Activated T-cell treated with anti-CD3 and anti-CD28 coated beads, Interleukin-2, amount 50 U/mL, for 72 hours (primary cell): ENCODE measurements around the gene SNPH. TPM values are rescaled to one million over a fixed set of nuclear protein-coding genes. Genes with fewer than 3 reads are reported as not detected.

Experiments
- ATAC-seq, 2 donors: fragments of 150-1000 bp; cut with Tn5 transposase; replicated peaks in 1 of 2; 2 replicates each; pipeline ENCODE4 v1.10.0; 2021; ENCODE audit warnings: moderate library complexity in 2 of 2, mild to moderate bottlenecking in 1 of 2
- DNase-seq, 2 donors: peaks; one replicate each; pipeline ENCODE4 v3.0.0; 2021 to 2022; ENCODE audit warnings: mixed read lengths in 1 of 2
- H3K27ac Mint-ChIP-seq: one replicate; pipeline ENCODE4 v1.8.0; 2022; ENCODE audit warnings: mild to moderate bottlenecking, moderate library complexity, mixed read lengths
- H3K27me3 Mint-ChIP-seq: one replicate; pipeline ENCODE4 v1.8.0; 2022; ENCODE audit warnings: low read depth, mixed read lengths
- H3K36me3 Mint-ChIP-seq, 2 donors: one replicate each; pipeline ENCODE4 v1.8.0; 2022; ENCODE audit warnings: mixed read lengths in 2 of 2, mild to moderate bottlenecking in 1 of 2; ENCODE audit not compliant: insufficient read depth in 2 of 2
- H3K4me1 Mint-ChIP-seq: one replicate; pipeline ENCODE4 v1.8.0; 2022; ENCODE audit warnings: low read depth, mixed read lengths
- H3K4me3 Mint-ChIP-seq, 2 donors: one replicate each; pipeline ENCODE4 v1.8.0; 2022; ENCODE audit warnings: mild to moderate bottlenecking in 2 of 2, mixed read lengths in 2 of 2, moderate library complexity in 2 of 2
- H3K9me3 Mint-ChIP-seq, 2 donors: one replicate each; pipeline ENCODE4 v1.8.0; 2022; ENCODE audit warnings: mixed read lengths in 2 of 2
- total RNA-seq, 2 donors: library from RNA; stranded (reverse); gene quantifications; one replicate each; pipeline ENCODE4 v1.2.3, GENCODE V29; 2022

The SNPH gene
- total RNA-seq, 2 donors from 2014 or later, result 7.1 to 7.8 TPM

GRCh38 chr20:1298888-1299511 is 32.9 kb downstream of the SNPH start:
- Mint-ChIP-seq H3K9me3 (no peaks in the 10 kb centered on the region), H3K4me1 (peaks cover 23% of the 10 kb centered on the region), H3K36me3 (no peaks in the 10 kb centered on the region), H3K27me3 (no peaks in the 10 kb centered on the region), H3K4me3 (no peak overlapping the region), H3K27ac (no peak overlapping the region)
- ATAC-seq, result no peak
- no peak for DNase-seq

- Mint-ChIP-seq H3K27ac (no peak overlapping the region), H3K27me3 (no peaks in the 10 kb centered on the region)
Measured at GRCh38 chr20:1299522-1299921, 33.4 kb downstream of the SNPH start.

GRCh38 chr20:1300083-1300840 is 34.2 kb downstream of the SNPH start:
- Mint-ChIP-seq H3K27me3 (no peaks in the 10 kb centered on the region), H3K4me3 (peak overlapping the region in 1 of 2 donors; percentile 64), H3K4me1 (peaks cover 25% of the 10 kb centered on the region)

More at GRCh38 chr20:1299522-1299921, 33.4 kb downstream of the SNPH start:
- DNase-seq (peak; percentile 32 to 35), ATAC-seq (no peak)
- Mint-ChIP-seq H3K9me3 (no peaks in the 10 kb centered on the region), H3K4me3 (no peak overlapping the region), H3K4me1 (peaks cover 25% of the 10 kb centered on the region), H3K36me3 (no peaks in the 10 kb centered on the region)

GRCh38 chr20:1301031-1301529 is 35.0 kb downstream of the SNPH start:
- H3K27ac Mint-ChIP-seq, result peak overlapping the region; percentile 17

More at GRCh38 chr20:1300083-1300840, 34.2 kb downstream of the SNPH start:
- no peak overlapping the region for H3K27ac Mint-ChIP-seq
- no peaks in the 10 kb centered on the region for H3K36me3 Mint-ChIP-seq
- DNase-seq (no peak), ATAC-seq (peak in 1 of 2 donors; percentile 4)
- H3K9me3 Mint-ChIP-seq, result no peaks in the 10 kb centered on the region

GRCh38 chr20:1302685-1303541 is 36.8 kb downstream of the SNPH start:
- Mint-ChIP-seq H3K4me1 (peaks cover 25% of the 10 kb centered on the region), H3K4me3 (no peak overlapping the region), H3K9me3 (no peaks in the 10 kb centered on the region), H3K27ac (no peak overlapping the region), H3K27me3 (no peaks in the 10 kb centered on the region), H3K36me3 (peaks cover 0 to 3% of the 10 kb centered on the region in 2 donors)
- peak; percentile 14 to 50 for ATAC-seq
- no peak for DNase-seq

More at GRCh38 chr20:1301031-1301529, 35.0 kb downstream of the SNPH start:
- no peaks in the 10 kb centered on the region for H3K9me3 Mint-ChIP-seq
- peaks cover 25% of the 10 kb centered on the region for H3K4me1 Mint-ChIP-seq
- DNase-seq, result peak; percentile 58 to 70
- H3K4me3 Mint-ChIP-seq, result peak overlapping the region; percentile 34 to 64
- no peaks in the 10 kb centered on the region for H3K27me3 Mint-ChIP-seq
- ATAC-seq, result peak; percentile 82 to 87
- peaks cover 0 to 3% of the 10 kb centered on the region in 2 donors for H3K36me3 Mint-ChIP-seq

- no peak for ATAC-seq
- H3K36me3 Mint-ChIP-seq, result peaks cover 0 to 3% of the 10 kb centered on the region in 2 donors
- no peaks in the 10 kb centered on the region for H3K27me3 Mint-ChIP-seq
- no peaks in the 10 kb centered on the region for H3K9me3 Mint-ChIP-seq
- no peak overlapping the region for H3K4me3 Mint-ChIP-seq
- DNase-seq, result no peak
- no peak overlapping the region for H3K27ac Mint-ChIP-seq
- peaks cover 20% of the 10 kb centered on the region for H3K4me1 Mint-ChIP-seq
Measured at GRCh38 chr20:1304710-1305515, 38.8 kb downstream of the SNPH start.

GRCh38 chr20:1305712-1306111 is 39.6 kb downstream of the SNPH start:
- no peak for DNase-seq
- no peaks in the 10 kb centered on the region for H3K9me3 Mint-ChIP-seq

GRCh38 chr20:1306316-1307135 is 40.4 kb downstream of the SNPH start:
- Mint-ChIP-seq H3K27me3 (no peaks in the 10 kb centered on the region), H3K9me3 (no peaks in the 10 kb centered on the region), H3K4me3 (no peak overlapping the region), H3K36me3 (peaks cover 0 to 3% of the 10 kb centered on the region in 2 donors), H3K4me1 (peaks cover 7% of the 10 kb centered on the region), H3K27ac (no peak overlapping the region)
- no peak for ATAC-seq
- no peak for DNase-seq

More at GRCh38 chr20:1305712-1306111, 39.6 kb downstream of the SNPH start:
- H3K27me3 Mint-ChIP-seq, result no peaks in the 10 kb centered on the region
- no peak for ATAC-seq
- H3K4me1 Mint-ChIP-seq, result peaks cover 15% of the 10 kb centered on the region
- H3K36me3 Mint-ChIP-seq, result peaks cover 0 to 3% of the 10 kb centered on the region in 2 donors
- no peak overlapping the region for H3K4me3 Mint-ChIP-seq
- no peak overlapping the region for H3K27ac Mint-ChIP-seq

- Mint-ChIP-seq H3K27ac (no peak overlapping the region), H3K36me3 (peaks cover 0 to 3% of the 10 kb centered on the region in 2 donors), H3K4me1 (peaks cover 6% of the 10 kb centered on the region), H3K27me3 (no peaks in the 10 kb centered on the region), H3K9me3 (no peaks in the 10 kb centered on the region), H3K4me3 (no peak overlapping the region)
- DNase-seq (no peak), ATAC-seq (no peak)
Measured at GRCh38 chr20:1307171-1307570, 41.1 kb downstream of the SNPH start.

- Mint-ChIP-seq H3K36me3 (peaks cover 0 to 3% of the 10 kb centered on the region in 2 donors), H3K4me1 (peaks cover 6% of the 10 kb centered on the region), H3K27ac (no peak overlapping the region), H3K9me3 (no peaks in the 10 kb centered on the region), H3K27me3 (no peaks in the 10 kb centered on the region), H3K4me3 (no peak overlapping the region)
- ATAC-seq (no peak), DNase-seq (no peak)
Measured at GRCh38 chr20:1307571-1307971, 41.5 kb downstream of the SNPH start.

GRCh38 chr20:1308067-1308701 is 42.1 kb downstream of the SNPH start:
- H3K36me3 Mint-ChIP-seq, result peaks cover 0 to 3% of the 10 kb centered on the region in 2 donors
- H3K27ac Mint-ChIP-seq, result no peak overlapping the region
- no peaks in the 10 kb centered on the region for H3K9me3 Mint-ChIP-seq
- H3K27me3 Mint-ChIP-seq, result no peaks in the 10 kb centered on the region
- no peak overlapping the region for H3K4me3 Mint-ChIP-seq
- DNase-seq (no peak), ATAC-seq (no peak)
- H3K4me1 Mint-ChIP-seq, result peaks cover 6% of the 10 kb centered on the region
